Neural progenitor cell (in vitro differentiated cells): ENCODE data around the gene MAGI3. TPM values are rescaled to one million over a fixed set of nuclear protein-coding genes. Genes with fewer than 3 reads are reported as not detected.

Experiments
- DNase-seq: peaks from one replicate; pipeline ENCODE4 v3.0.0-alpha.2; 2016; ENCODE audit warnings: low spot score
- H2AFZ ChIP-seq: fragments of 200-600 bp; sonication (generic); replicated peaks from 2 replicates; pipeline ENCODE4 v1.6.1; 2016; ENCODE audit warnings: antibody characterized with exemption
- H3F3A ChIP-seq: fragments of 200-600 bp; sonication (generic); 2 replicates; pipeline ENCODE4 v1.6.1; 2016; ENCODE audit warnings: antibody characterized with exemption, low read depth
- H3K27ac ChIP-seq: fragments of 200-600 bp; sonication (generic); 2 replicates; pipeline ENCODE4 v1.5.1; 2016; ENCODE audit warnings: mild to moderate bottlenecking
- H3K27me3 ChIP-seq: fragments of 200-600 bp; sonication (generic); 2 replicates; pipeline ENCODE4 v1.6.1; 2016; ENCODE audit warnings: mild to moderate bottlenecking, moderate library complexity
- H3K36me3 ChIP-seq: fragments of 200-600 bp; sonication (generic); 2 replicates; pipeline ENCODE4 v1.5.1; 2016
- H3K4me1 ChIP-seq: fragments of 200-600 bp; sonication (generic); 2 replicates; pipeline ENCODE4 v1.6.1; 2016; ENCODE audit warnings: mixed run types
- H3K4me2 ChIP-seq: fragments of 200-600 bp; sonication (generic); 2 replicates; pipeline ENCODE4 v1.6.1; 2016
- H3K4me3 ChIP-seq: fragments of 200-600 bp; sonication (generic); 2 replicates; pipeline ENCODE4 v1.5.1; 2016
- H3K79me2 ChIP-seq: fragments of 200-600 bp; sonication (generic); 2 replicates; pipeline ENCODE4 v1.6.1; 2016; ENCODE audit warnings: low read depth
- H3K9ac ChIP-seq: fragments of 200-600 bp; sonication (generic); 2 replicates; pipeline ENCODE4 v1.6.1; 2016
- H3K9me3 ChIP-seq: fragments of 200-600 bp; sonication (generic); 2 replicates; pipeline ENCODE4 v1.5.1; 2016; ENCODE audit warnings: low read depth
- H4K20me1 ChIP-seq: fragments of 200-600 bp; sonication (generic); 2 replicates; pipeline ENCODE4 v1.6.1; 2016; ENCODE audit warnings: low read depth
- H3K27ac Mint-ChIP-seq: 3 replicates; pipeline ENCODE4 v1.8.0; 2021; ENCODE audit warnings: mixed read lengths
- H3K27me3 Mint-ChIP-seq: 2 replicates; pipeline ENCODE4 v1.8.0; 2022; ENCODE audit warnings: low read depth, mild to moderate bottlenecking, inconsistent platforms, moderate library complexity, mixed read lengths; ENCODE audit not compliant: insufficient read depth
- H3K36me3 Mint-ChIP-seq: 3 replicates; pipeline ENCODE4 v1.8.0; 2021; ENCODE audit warnings: mixed read lengths
- H3K4me1 Mint-ChIP-seq: 3 replicates; pipeline ENCODE4 v1.8.0; 2021; ENCODE audit warnings: mixed read lengths
- H3K4me3 Mint-ChIP-seq: 3 replicates; pipeline ENCODE4 v1.8.0; 2021; ENCODE audit warnings: mild to moderate bottlenecking, moderate library complexity, mixed read lengths
- H3K9me3 Mint-ChIP-seq: 3 replicates; pipeline ENCODE4 v1.8.0; 2020; ENCODE audit warnings: mixed read lengths
- EZH2 ChIP-seq: fragments of 200-600 bp; sonication (generic); IDR thresholded peaks from 2 replicates; pipeline ENCODE4 v1.6.1; 2017; ENCODE audit warnings: antibody characterized with exemption, mild to moderate bottlenecking, moderate library complexity
- EZH2phosphoT487 ChIP-seq: fragments of 200-600 bp; sonication (generic); IDR thresholded peaks from 2 replicates; pipeline ENCODE4 v1.6.1; 2017; ENCODE audit warnings: antibody characterized with exemption
- total RNA-seq: library from RNA; depleted of rRNA; stranded (reverse); fragments of >200 nt; gene quantifications from 2 replicates; pipeline ENCODE4 v1.2.3, GENCODE V29; 2015; ENCODE audit warnings: low replicate concordance
- TF ChIP-seq, protein P1 (sequence below): fragments of 200-600 bp; sonication (generic); IDR thresholded peaks from 2 replicates; pipeline ENCODE4 v1.5.1; 2017; ENCODE audit warnings: antibody characterized with exemption, mild to moderate bottlenecking

MAGI3 gene
- total RNA-seq, 1 donor from 2014 or later = 26.9 TPM

DNA sequence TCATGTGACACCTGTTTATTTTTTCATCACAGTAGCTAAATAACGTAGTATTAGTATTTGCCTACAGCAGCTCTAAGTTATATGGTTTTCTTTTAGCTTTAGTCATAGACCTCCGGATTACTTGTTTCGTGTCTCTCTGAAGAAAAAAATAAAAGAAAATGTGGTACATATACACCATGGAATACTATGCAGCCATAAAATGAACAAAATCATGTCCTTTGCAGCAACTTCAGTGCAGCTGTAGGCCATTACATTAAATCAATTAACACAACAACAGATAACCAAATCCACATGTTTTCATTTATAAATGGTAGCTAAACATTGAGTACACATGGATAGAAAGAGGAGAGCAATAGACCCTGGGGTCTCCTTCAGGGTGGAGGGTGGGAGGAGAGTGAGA, 142.7 kb downstream of the MAGI3 start:
- Mint-ChIP-seq H3K27ac (no peak overlapping the region), H3K9me3 (peaks cover 4% of the 10 kb centered on the region), H3K4me1 (peaks cover 7% of the 10 kb centered on the region), H3K4me3 (no peak overlapping the region), H3K36me3 (no peaks in the 10 kb centered on the region), H3K27me3 (no peaks in the 10 kb centered on the region)
- no peaks in the 10 kb centered on the region for H3K9me3 ChIP-seq
- H4K20me1 ChIP-seq = peaks cover 8% of the 10 kb centered on the region
- peaks cover 8% of the 10 kb centered on the region for H3K79me2 ChIP-seq
- TF ChIP-seq EZH2 (no peak), EZH2phosphoT487 (no peak)
- TF ChIP-seq, protein P1, sequence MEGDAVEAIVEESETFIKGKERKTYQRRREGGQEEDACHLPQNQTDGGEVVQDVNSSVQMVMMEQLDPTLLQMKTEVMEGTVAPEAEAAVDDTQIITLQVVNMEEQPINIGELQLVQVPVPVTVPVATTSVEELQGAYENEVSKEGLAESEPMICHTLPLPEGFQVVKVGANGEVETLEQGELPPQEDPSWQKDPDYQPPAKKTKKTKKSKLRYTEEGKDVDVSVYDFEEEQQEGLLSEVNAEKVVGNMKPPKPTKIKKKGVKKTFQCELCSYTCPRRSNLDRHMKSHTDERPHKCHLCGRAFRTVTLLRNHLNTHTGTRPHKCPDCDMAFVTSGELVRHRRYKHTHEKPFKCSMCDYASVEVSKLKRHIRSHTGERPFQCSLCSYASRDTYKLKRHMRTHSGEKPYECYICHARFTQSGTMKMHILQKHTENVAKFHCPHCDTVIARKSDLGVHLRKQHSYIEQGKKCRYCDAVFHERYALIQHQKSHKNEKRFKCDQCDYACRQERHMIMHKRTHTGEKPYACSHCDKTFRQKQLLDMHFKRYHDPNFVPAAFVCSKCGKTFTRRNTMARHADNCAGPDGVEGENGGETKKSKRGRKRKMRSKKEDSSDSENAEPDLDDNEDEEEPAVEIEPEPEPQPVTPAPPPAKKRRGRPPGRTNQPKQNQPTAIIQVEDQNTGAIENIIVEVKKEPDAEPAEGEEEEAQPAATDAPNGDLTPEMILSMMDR = no peak
- peaks cover 4% of the 10 kb centered on the region for H3K4me1 ChIP-seq
- H3K4me3 ChIP-seq = no peak overlapping the region
- no peak overlapping the region for H3K4me2 ChIP-seq
- no peaks in the 10 kb centered on the region for H3K27me3 ChIP-seq
- no peaks in the 10 kb centered on the region for H3F3A ChIP-seq
- no peak for DNase-seq
- H3K36me3 ChIP-seq = no peaks in the 10 kb centered on the region
- no peak overlapping the region for H3K27ac ChIP-seq
- no peak overlapping the region for H3K9ac ChIP-seq
- H2AFZ ChIP-seq = no peak overlapping the region

- Histone ChIP-seq H4K20me1 (peaks cover 8% of the 10 kb centered on the region), H2AFZ (no peak overlapping the region), H3K27me3 (no peaks in the 10 kb centered on the region), H3F3A (no peaks in the 10 kb centered on the region), H3K79me2 (peaks cover 15% of the 10 kb centered on the region), H3K9me3 (no peaks in the 10 kb centered on the region), H3K4me1 (peaks cover 4% of the 10 kb centered on the region), H3K36me3 (no peaks in the 10 kb centered on the region), H3K27ac (no peak overlapping the region), H3K9ac (no peak overlapping the region), H3K4me3 (no peak overlapping the region), H3K4me2 (no peak overlapping the region)
- Mint-ChIP-seq H3K27me3 (no peaks in the 10 kb centered on the region), H3K9me3 (peaks cover 3% of the 10 kb centered on the region), H3K4me3 (no peak overlapping the region), H3K36me3 (no peaks in the 10 kb centered on the region), H3K4me1 (peaks cover 7% of the 10 kb centered on the region), H3K27ac (no peak overlapping the region)
- DNase-seq = peak; percentile 22
- TF ChIP-seq, protein P1 = no peak
- no peak for TF ChIP-seq EZH2
- TF ChIP-seq EZH2phosphoT487 = no peak
These were observed 144.0 kb downstream of the MAGI3 start for GRCh38 chr1:113534130-113534817.

DNA sequence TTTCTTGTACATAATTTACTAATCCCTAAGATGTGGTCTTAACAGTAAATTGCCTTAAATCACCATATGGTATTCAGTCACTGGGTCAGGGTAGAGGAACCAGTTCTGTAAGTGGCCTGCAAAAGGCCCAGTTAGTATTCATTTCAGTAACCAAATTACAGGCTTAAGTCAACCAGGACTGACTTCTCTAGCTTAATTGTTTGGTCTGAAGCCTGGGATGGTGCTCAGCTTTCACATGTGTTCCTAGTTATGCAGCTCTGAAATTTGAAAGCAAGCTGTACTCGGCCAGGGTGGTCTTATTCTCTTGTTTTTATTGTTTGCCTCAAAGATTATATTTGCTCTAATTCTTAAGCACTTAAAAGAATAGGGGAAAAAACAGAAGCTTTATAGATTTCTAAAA, 144.6 kb downstream of the MAGI3 start:
- Mint-ChIP-seq H3K27me3 (no peaks in the 10 kb centered on the region), H3K36me3 (no peaks in the 10 kb centered on the region), H3K4me3 (no peak overlapping the region), H3K4me1 (peaks cover 7% of the 10 kb centered on the region), H3K27ac (no peak overlapping the region), H3K9me3 (peaks cover 3% of the 10 kb centered on the region)
- DNase-seq = no peak
- Histone ChIP-seq H3K9me3 (no peaks in the 10 kb centered on the region), H3K36me3 (no peaks in the 10 kb centered on the region), H4K20me1 (peaks cover 8% of the 10 kb centered on the region), H3K4me3 (no peak overlapping the region), H2AFZ (no peak overlapping the region), H3K79me2 (peaks cover 14% of the 10 kb centered on the region), H3K9ac (no peak overlapping the region), H3K27me3 (no peaks in the 10 kb centered on the region), H3K27ac (no peak overlapping the region), H3F3A (no peaks in the 10 kb centered on the region), H3K4me1 (peaks cover 4% of the 10 kb centered on the region), H3K4me2 (no peak overlapping the region)
- TF ChIP-seq EZH2phosphoT487 (no peak), EZH2 (no peak)
- TF ChIP-seq, protein P1 = no peak
